CD4-positive, alpha-beta T cell treated with Interleukin-10 for 1 hour (primary cell): Measurements from ENCODE around the gene BRD9.
"Not testable (repeated sequence)": the region's sequence is repeated elsewhere in the genome, so short reads cannot be mapped to it uniquely, and the experiment has no call there.

Source experiments
- DNase-seq: peaks from one replicate; pipeline ENCODE4 v3.0.0-alpha.2; 2020

Gene BRD9

DNA sequence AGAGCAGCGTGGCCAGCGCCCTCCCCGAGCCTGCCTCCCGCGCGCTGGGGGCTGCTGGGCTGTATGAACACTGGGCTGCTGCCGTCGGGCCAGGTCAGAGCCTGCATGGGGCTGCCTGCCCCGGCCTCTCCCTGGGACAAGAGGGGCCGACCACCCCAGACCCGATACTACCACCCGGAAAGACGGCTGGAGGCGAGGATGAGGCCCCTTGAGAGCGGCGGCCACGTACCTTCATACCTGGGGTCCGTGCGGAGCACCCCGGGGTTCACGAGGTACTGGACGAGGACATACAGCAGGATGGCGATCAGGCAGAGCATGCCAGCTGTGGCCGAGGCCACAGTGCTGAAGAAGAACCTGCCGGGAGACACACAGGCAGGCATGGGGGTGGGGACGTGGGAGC lies 49.2 kb downstream of the BRD9 start:
- DNase-seq = not testable (repeated sequence)

DNA sequence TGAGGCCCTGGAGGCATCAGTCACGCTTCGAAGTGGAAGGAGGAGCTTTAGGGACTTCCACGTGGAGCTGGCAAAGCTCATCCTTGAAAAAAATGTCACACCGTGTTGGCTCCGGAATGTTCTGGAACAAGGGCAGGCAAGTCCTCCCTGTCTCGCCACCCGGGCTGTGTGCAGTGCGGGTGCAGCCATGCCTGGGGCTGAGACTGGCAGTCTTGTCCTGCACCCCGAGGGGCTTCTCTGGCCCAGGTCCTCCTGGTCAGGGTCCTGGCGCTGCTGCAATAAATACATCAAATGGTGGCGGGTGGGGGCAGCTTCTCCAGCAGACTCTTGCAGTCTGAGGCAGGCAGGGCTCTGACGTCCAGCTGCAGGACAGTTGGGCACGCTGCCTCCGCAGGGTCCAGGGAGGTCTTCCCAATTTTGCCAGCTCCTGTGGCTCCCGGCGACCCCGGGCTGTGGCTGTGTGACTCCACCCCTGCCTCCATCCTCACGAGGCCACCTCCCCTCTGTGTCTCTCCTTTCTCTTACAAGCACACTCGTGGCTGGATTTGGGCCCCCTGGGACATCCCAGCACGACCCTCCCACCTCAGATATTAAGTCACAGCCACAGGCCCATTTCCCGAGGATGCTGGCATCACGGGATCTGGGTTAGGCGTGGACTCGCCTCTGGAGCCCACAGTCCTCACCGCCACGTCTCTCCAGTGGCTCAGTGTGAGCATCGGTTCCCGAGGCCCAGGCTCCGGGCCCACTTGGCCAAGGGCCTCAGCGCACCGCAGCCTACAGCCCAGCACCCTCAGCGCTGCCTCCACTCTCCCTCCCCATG lies 50.0 kb downstream of the BRD9 start:
- DNase-seq = not testable (repeated sequence)

DNA sequence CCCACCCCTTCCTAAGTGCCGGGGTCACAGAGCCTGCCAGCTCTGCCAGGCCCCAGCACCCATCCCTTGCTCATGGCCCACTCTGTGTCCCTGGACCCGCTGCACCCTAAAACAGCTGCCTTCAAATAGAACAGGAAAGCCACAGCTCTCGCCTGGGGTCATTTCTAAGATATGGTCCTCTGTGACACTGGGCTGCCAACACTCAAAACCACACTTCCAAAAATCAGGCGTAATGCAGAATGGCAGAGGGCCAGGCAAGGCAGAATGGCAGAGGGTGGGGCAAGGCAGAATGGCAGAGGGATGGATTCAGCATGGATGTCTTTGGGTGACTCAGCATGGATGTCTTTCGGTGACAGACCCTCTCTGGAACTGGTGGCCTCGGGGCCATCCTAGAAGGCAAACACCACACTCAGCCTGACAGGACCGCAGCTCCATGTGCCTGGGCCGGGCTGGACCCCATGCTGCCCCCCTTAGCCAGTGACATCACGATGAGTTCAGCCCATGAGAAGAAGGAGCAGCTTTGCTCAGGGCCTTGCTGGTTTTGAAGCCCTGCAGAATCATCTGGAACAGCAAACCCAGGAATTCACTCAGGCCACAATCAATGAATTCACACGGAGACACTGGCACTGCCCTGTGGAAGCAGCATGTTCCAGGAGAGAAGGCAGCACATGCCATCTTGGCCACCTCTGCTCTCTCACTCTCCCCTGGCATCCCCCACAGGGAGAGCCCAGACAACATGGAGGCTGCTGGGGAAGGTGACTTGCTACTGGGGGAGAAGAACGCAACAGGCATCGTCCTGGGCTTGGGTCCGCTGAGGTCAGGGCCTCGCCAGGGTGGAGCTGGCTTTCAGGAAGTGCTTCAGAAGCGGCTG lies 50.8 kb downstream of the BRD9 start:
- not testable (repeated sequence) for DNase-seq

DNA sequence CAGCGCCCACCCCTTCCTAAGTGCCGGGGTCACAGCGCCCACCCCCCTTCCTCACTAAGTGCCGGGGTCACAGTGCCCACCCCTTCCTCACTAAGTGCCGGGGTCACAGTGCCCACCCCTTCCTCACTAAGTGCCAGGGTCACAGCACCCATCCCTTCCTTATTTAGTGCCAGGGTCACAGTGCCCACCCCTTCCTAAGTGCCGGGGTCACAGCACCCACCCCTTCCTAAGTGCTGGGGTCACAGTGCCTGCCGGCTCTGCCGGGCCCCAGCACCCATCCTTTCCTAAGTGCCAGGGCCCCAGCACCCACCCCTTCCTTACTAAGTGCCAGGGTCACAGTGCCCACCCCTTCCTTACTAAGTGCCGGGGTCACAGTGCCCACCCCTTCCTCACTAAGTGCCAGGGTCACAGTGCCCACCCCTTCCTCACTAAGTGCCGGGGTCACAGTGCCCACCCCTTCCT lies 51.6 kb downstream of the BRD9 start:
- not testable (repeated sequence) for DNase-seq

DNA sequence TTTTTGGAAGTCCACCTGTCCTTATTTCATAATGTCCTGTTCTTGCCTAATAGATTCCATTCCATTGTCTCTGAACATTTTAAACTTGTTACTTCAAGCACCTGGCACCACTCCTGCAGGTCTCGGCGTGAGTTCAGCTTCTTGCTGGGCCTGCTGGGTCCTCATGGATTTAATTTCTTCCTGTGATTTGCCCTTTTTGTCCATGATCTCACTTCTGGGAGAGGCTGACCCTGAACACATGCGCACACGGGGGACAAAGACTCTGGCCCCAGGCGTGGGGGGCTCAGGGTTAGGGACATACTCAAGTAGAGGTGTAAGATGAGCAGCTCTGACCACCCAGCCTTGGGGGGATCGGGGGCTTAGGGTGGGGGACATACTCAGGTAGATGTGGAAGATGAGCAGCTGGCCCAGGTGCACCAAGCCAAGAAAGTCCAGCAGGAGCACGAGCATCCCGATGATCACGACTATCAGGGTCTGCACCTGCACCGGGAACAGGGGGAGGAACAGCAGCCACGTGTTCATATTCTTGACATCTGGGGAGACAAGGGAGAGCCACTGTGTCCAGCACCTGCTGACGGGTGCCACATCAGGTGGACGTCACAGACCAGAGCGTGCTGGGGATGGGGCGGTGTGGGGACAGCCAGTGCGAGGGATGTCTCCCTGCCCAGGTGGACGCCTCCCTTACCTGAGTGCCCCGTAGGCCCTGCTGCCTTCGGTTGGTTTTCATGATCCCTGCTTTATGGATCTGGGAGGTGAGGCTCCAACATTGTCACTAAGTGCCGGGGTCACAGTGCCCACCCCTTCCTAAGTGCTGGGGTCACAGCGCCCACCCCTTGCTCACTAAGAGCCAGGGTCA lies 52.3 kb downstream of the BRD9 start:
- DNase-seq = not testable (repeated sequence)

DNA sequence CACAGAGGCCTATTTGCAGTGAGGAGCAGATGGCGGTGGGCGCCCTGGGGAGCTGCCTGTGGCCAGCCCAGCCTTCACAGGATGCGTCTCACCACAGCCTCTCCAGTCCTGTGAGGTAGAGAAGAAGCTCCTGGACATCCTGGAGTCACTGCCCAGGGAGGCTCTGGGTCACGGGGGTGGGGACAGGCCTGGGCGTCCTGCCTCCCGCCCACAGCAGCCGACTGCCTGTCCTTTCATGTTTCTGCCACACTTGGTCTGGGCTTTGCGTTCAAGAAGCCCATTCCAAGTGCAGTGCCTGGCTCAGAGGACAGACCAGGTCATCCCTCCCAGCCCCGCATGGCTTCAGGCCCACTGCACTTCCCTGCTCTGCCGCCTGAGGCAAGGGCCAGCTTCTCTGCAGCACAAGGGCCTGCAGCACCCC lies 54.2 kb downstream of the BRD9 start:
- not testable (repeated sequence) for DNase-seq

DNA sequence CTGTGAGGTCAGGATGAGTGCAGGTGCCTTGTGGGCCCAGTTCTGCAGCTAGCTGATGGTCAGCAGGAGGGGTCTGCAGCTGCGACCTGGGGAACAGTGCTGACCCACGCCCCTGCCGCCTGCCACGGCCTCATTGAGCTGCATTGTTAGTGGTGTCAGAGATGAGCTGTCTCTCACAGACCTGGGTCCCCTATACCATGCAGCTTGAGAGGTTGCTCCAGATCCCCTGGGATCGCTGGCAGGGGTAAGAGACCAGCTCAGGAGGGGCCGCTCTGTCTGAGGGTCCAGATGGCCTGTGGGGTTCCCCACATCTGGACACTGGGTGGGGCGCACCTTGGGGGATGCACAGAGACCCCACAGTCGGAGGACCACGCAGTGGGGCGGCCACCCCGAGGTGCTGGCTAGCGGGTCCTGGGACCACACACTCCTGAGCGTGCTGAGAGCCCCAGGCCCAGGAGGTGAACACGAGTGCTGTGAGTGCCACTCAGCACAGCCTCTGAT lies 54.9 kb downstream of the BRD9 start:
- not testable (repeated sequence) for DNase-seq

DNA sequence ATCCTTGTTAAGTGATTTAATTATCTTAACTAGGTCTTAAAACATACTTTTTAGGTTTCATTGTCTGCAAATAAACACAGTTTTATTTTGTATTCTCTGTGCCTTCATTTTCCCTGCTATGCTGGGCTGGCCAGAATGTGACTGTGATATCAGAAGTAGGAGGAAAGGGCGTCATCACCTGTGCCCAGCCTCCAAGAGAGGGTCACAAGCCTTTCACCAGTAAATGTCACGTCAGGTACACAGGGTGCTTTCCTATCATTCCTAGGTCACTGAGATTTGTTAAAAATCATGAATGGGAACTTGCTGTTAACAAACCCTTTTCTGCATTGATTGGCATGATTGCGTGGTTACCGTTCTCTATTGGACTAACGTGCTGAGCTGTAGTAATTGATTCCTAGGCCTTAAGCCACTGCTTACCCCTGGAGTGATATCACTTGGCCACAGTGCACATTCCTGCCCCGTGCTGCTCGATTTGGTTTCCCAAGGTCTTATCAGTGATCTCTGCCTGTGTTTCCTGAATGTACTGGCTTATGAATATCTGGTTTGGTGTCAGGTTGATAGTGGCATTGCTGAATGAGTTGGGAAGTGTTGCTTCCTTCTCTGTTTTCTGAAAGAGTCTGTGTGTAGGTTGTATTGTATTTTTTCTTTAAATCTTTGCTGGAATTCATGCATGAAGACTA lies 56.5 kb downstream of the BRD9 start:
- DNase-seq = not testable (repeated sequence)

DNA sequence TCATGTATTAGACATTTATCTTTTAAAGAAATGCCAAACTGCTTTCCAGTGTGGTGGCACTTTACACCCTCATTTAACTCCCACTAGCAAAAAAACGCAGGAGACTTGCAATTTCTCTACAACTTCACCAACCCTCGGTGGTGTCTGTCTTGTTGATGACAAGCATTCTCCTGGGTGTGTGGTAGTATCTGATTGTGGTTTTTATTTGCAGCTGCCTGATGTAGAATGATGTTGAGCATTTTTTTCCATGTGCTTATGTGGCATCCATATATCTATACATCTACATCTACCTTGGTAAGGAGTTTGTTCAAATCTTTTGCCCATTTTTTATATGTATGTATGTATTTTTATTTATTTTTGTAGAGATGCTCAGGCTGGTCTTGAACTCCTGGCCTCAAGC lies 58.6 kb downstream of the BRD9 start:
- not testable (repeated sequence) for DNase-seq

DNA sequence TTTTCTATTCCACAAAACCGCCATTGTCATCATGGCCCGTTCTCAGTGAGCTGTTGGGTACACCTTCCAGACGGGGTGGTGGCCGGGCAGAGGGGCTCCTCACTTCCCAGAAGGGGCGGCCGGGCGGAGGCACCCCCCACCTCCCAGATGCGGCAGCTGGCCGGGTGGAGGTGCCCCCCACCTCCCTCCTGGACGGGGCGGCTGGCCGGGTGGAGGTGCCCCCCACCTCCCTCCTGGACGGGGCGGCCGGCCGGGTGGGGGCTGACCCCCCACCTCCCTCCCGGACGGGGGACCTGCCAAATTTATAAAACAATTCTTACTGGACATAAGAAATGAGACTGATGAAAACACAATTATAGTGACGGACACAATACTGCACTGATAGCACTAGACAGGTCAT lies 64.4 kb downstream of the BRD9 start:
- not testable (repeated sequence) for DNase-seq

DNA sequence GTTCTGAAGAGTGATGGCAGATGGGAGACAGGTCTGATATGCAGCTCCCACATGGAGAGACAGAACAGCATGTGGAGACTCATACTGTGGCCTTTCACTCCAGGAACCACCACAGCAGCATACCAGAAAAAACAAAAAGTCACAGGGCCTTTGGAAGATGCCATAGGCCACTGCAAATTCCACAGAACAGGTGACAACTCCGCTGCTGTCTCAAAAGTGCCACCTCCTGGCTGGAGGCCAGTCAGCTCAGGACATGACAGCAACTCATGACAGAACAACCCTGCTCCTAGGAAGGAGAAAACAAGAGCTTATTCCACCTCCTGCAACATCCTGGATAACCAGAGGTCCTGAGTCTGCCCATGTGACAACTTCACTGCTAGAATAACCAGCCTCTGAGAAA lies 67.1 kb downstream of the BRD9 start:
- DNase-seq = peak; percentile 7

DNA sequence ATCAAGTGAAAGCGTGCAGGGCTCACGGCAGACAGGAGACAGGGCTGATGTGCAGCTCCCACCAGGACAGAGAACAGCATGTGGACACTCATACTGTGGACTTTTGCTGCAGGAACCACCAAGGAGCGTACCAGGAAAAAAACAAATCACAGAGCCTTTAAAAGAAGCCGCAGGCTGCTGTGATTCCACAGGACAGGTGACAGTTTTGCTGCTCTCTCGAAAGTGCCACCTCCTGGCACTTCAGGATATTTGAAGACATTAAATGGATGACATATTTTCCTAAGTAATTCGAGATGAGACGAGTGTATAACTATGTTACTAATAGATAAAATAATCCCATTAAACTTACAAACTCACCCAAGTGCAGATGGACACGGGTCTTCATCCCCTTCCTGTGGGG lies 71.1 kb downstream of the BRD9 start:
- DNase-seq = no peak

DNA sequence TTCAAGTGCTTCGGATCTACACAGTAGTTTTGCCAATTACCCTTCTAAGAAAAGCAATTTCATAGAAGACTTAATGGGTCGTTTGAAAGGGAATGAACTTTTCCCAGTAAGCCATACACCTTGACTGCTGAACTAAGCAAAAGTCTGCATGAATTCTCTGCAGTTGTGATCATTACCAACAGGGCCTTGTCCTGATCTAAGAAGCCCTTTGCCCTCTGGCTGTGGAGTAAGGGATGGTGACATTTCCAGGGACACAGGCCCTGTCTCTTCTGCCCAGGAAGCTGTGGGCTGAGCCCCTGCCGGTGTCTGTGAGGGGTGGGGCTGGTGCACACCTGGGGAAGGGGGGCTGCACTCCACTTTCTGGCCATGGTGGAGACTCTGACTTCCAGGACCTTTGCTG lies 72.4 kb downstream of the BRD9 start:
- DNase-seq = no peak

DNA sequence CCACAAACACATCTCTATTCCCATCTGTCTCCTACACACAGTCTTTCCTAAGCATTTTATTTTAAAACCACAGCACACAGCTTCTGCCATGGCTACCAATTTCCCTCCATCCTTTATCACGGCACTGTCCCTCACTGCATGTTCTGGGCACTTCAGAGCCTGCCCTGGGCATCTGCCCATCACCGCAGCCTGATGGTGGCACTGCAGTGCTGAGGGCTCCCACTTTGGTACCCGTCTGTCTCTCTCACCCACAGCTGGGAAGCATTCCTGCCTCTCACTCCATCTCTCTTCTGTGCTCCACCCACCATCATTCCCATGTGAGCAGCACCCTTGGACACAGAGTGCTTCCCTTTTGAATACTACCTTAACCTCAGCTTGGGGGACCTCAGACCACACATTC lies 73.5 kb downstream of the BRD9 start:
- DNase-seq = no peak

DNA sequence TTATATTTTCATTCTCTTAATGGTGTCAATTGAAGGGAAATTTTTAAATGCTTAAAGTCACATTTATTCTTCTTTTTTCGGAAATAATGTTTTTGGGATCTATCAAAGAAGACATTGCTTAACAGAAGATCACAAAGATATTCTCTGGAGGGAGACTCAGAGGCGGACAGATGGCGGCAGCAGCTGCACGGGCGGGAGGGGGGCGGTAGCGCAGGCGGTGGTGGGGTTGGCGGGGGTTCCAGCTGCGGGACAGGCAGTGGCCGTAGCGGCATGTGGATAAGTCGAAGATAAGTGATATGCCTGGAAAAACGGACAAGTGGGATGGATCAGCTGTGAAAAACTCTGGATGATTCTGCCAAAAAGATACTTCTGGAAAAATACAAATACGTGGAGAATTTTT lies 76.4 kb downstream of the BRD9 start:
- DNase-seq = no peak

DNA sequence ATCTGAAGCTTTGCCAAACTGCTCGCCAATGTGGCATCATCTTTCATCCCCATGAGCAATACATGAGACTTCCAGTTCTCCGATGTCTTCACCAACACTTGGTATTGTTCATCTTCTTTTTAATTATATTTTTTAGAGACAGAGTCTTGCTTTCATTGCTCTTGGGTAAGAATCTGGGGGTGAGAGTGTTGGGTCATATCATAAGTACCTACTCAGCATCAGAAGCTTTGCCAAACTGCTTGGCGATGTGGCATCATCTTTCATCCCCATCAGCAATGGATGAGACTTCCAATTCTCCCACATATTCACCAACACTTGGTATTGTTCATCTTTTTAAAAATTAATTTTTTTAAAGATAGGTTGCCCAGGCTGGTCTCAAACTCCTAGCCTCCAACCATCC lies 77.2 kb downstream of the BRD9 start:
- no peak for DNase-seq
